ENCODE results near the gene BCL2L11.

BCL2L11 gene

GRCh38 chr2:111106706-111107105 is 14.0 kb upstream of the BCL2L11 start:
- Histone ChIP-seq H3K9me3 (ENCODE audit: low read length) (no peaks in the 10 kb centered on the region), H3K4me3 (ENCODE audit: low read length) (no peak overlapping the region), H3K36me3 (ENCODE audit: insufficient read depth, low read length) (no peaks in the 10 kb centered on the region), H2AFZ (ENCODE audit: low read depth, low read length) (no peak overlapping the region), H3K27me3 (ENCODE audit: insufficient read depth, low read length) (no peaks in the 10 kb centered on the region), H3K4me1 (ENCODE audit: insufficient read depth, low read length) (peaks cover 6% of the 10 kb centered on the region)

GRCh38 chr2:111108745-111109271 is 11.9 kb upstream of the BCL2L11 start:
- Histone ChIP-seq H3K27me3 (ENCODE audit: insufficient read depth, low read length) (no peaks in the 10 kb centered on the region), H3K9me3 (ENCODE audit: low read length) (no peaks in the 10 kb centered on the region), H3K4me1 (ENCODE audit: insufficient read depth, low read length) (no peaks in the 10 kb centered on the region), H3K36me3 (ENCODE audit: insufficient read depth, low read length) (no peaks in the 10 kb centered on the region), H2AFZ (ENCODE audit: low read depth, low read length) (no peak overlapping the region), H3K4me3 (ENCODE audit: low read length) (no peak overlapping the region)

DNA sequence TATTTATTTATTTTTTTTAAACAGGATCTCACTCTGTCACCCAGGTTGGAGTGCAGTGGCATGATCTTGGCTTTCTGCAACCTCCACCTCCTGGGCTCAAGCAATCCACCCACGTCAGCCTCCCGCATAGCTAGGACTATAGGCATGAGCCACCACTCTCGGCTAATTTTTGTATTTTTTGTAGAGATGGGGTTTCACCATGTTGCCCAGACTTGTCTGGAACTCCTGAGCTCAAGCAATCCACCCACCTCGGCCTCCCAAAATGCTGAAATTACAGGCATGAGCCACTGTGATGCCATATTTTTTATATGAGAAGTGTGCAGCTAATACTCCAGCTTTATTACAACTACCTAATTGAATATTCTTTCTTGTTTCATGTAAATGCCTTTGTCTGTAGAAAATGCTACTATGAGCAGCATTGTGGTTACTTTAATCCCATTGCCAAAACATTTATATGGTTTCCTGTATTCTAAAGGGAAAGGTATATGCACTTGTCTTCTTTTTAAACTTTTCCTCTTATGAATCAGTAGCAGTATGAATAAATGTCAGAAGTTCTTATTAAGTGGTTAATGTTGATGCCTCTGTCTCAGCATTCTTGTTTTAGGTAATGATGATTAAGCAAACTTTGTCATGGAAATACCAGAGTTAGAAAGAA is 9.5 kb upstream of the BCL2L11 start:
- Histone ChIP-seq H3K27me3 (ENCODE audit: insufficient read depth, low read length) (no peaks in the 10 kb centered on the region), H3K36me3 (ENCODE audit: insufficient read depth, low read length) (no peaks in the 10 kb centered on the region), H2AFZ (ENCODE audit: low read depth, low read length) (no peak overlapping the region), H3K9me3 (ENCODE audit: low read length) (no peaks in the 10 kb centered on the region), H3K4me1 (ENCODE audit: insufficient read depth, low read length) (no peaks in the 10 kb centered on the region), H3K4me3 (ENCODE audit: low read length) (no peak overlapping the region)

DNA sequence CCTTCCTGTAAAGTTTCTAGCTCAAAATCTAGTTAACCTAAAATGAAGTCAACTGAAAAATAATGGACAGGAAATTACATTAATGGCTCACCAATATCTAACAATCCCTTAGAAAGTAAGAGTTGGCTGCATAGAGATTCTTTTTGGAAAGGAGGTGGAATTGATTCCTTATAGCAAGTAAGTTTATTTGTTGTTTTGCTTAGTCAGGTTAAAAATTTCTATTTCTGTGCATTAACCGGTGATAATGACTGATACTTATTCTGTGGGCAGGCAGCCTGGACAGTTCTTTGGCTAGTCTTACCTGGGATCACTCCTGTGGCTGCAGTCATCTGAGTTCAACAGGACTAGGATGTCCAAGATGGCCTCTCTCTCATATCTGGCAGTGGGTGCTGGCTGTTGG is 6.9 kb upstream of the BCL2L11 start:
- H3K4me3 ChIP-seq (ENCODE audit: low read length): no peak overlapping the region
- no peaks in the 10 kb centered on the region for H3K36me3 ChIP-seq (ENCODE audit: insufficient read depth, low read length)
- H3K4me1 ChIP-seq (ENCODE audit: insufficient read depth, low read length): peaks cover 8% of the 10 kb centered on the region
- H3K27me3 ChIP-seq (ENCODE audit: insufficient read depth, low read length): peaks cover 13% of the 10 kb centered on the region
- no peaks in the 10 kb centered on the region for H3K9me3 ChIP-seq (ENCODE audit: low read length)
- no peak overlapping the region for H2AFZ ChIP-seq (ENCODE audit: low read depth, low read length)

- no peak overlapping the region for H3K4me3 ChIP-seq (ENCODE audit: low read length)
- H3K9me3 ChIP-seq (ENCODE audit: low read length): no peaks in the 10 kb centered on the region
- no peaks in the 10 kb centered on the region for H3K36me3 ChIP-seq (ENCODE audit: insufficient read depth, low read length)
- H2AFZ ChIP-seq (ENCODE audit: low read depth, low read length): no peak overlapping the region
- H3K27me3 ChIP-seq (ENCODE audit: insufficient read depth, low read length): peaks cover 21% of the 10 kb centered on the region
- peaks cover 11% of the 10 kb centered on the region for H3K4me1 ChIP-seq (ENCODE audit: insufficient read depth, low read length)
Measured at GRCh38 chr2:111116011-111116746, 4.5 kb upstream of the BCL2L11 start.

DNA sequence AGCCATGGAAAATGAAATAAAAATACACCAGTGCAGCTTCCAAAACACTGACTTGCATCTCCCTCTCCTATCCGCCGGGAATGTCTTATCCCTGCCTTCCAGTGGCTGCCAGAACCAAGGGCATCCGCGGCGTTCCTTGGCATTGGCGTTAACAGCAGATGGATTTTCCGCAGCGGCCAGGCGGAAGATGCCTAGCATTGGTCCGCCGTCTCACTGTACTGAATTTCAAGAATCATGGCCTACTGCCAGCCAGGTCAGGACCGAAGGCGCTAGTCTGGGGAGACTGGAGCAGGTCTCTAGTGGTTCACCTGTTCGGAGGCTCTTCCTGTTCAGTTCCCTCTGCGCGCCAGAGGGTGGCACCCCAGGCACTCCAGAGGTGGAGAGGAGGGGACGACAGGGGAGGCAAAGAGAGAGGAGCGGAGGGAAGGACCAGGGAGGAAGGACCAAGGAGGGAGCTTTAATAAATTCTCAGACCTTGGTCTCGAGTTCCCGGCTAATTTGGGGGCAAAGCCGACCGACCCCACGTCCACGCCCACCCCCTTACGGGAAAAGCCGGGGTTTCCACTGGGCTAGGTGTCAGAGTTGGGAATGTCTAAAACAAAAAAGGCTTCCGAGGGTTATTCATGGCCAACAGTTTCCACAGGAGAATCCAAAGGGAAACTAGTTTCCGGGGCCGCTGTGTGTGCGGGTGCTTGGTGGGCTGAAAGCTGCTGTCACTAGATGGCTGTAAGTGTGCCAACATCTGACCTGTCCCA is 3.7 kb upstream of the BCL2L11 start:
- Histone ChIP-seq H3K9me3 (ENCODE audit: low read length) (no peaks in the 10 kb centered on the region), H3K36me3 (ENCODE audit: insufficient read depth, low read length) (no peaks in the 10 kb centered on the region), H3K27me3 (ENCODE audit: insufficient read depth, low read length) (peaks cover 21% of the 10 kb centered on the region), H2AFZ (ENCODE audit: low read depth, low read length) (no peak overlapping the region), H3K4me3 (ENCODE audit: low read length) (peak overlapping the region; percentile 41), H3K4me1 (ENCODE audit: insufficient read depth, low read length) (peaks cover 17% of the 10 kb centered on the region)

GRCh38 chr2:111117598-111118480 is 2.9 kb upstream of the BCL2L11 start:
- Histone ChIP-seq H2AFZ (ENCODE audit: low read depth, low read length) (peak overlapping the region; percentile 59), H3K27me3 (ENCODE audit: insufficient read depth, low read length) (peaks cover 21% of the 10 kb centered on the region), H3K9me3 (ENCODE audit: low read length) (no peaks in the 10 kb centered on the region), H3K36me3 (ENCODE audit: insufficient read depth, low read length) (no peaks in the 10 kb centered on the region), H3K4me3 (ENCODE audit: low read length) (peak overlapping the region; percentile 41), H3K4me1 (ENCODE audit: insufficient read depth, low read length) (peaks cover 17% of the 10 kb centered on the region)

DNA sequence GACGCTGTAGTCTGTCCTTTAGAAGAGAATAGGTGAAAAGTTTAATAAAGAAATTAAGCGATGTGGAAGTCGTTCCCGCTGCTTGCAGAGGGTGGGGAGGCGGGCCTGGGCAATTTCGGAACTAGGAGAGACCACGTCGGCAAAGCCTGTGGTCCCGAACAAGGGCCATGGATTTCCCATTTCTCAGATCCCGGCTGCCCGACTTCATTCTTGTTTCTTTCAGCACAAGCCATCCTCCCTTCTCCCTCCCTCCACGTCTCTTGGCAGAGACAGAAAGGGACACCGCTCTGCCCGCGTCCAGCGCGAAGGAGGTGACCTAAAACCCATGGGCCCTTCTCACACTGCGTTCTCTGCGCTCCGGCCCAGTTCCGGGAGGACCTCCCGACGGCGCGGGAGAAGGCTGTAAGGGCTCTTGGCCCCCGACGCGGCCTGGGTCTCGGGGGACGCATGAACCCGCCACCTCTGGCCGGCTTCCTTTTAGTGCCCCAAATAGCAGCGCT is 2.2 kb upstream of the BCL2L11 start:
- Histone ChIP-seq H3K36me3 (ENCODE audit: insufficient read depth, low read length) (no peaks in the 10 kb centered on the region), H3K4me3 (ENCODE audit: low read length) (peak overlapping the region; percentile 41), H3K27me3 (ENCODE audit: insufficient read depth, low read length) (peaks cover 21% of the 10 kb centered on the region), H2AFZ (ENCODE audit: low read depth, low read length) (no peak overlapping the region), H3K9me3 (ENCODE audit: low read length) (no peaks in the 10 kb centered on the region), H3K4me1 (ENCODE audit: insufficient read depth, low read length) (peaks cover 18% of the 10 kb centered on the region)

GRCh38 chr2:111118981-111119821 is 1.5 kb upstream of the BCL2L11 start:
- Histone ChIP-seq H3K4me3 (ENCODE audit: low read length) (no peak overlapping the region), H3K36me3 (ENCODE audit: insufficient read depth, low read length) (peaks cover 4% of the 10 kb centered on the region), H3K27me3 (ENCODE audit: insufficient read depth, low read length) (peaks cover 21% of the 10 kb centered on the region), H3K9me3 (ENCODE audit: low read length) (no peaks in the 10 kb centered on the region), H3K4me1 (ENCODE audit: insufficient read depth, low read length) (peaks cover 23% of the 10 kb centered on the region), H2AFZ (ENCODE audit: low read depth, low read length) (no peak overlapping the region)

DNA sequence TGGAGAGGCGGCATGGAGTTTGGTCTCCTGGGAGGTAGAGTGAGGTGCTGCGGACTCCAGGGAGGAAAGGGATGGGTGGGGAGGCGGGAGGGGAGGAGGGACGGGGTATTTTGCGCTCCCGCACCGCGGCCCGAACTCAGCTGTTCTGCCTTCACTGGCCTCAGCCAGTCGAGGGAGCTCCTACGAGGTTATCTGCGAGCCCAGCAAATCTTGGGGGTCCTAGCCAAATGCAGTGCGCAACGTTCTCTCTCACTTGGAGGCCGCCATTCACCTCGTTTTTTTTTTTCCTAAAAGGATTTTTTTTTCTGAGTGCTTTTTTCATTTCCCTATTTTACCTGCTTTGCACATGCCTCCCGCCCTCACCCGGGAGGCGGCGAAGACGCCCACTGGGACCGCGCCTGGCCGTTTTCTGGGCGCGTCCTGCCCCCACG is 877 bp upstream of the BCL2L11 start:
- Histone ChIP-seq H3K4me3 (ENCODE audit: low read length) (peak overlapping the region; percentile 80), H3K27me3 (ENCODE audit: insufficient read depth, low read length) (peaks cover 21% of the 10 kb centered on the region), H2AFZ (ENCODE audit: low read depth, low read length) (peak overlapping the region; percentile 87), H3K9me3 (ENCODE audit: low read length) (no peaks in the 10 kb centered on the region), H3K4me1 (ENCODE audit: insufficient read depth, low read length) (peaks cover 28% of the 10 kb centered on the region), H3K36me3 (ENCODE audit: insufficient read depth, low read length) (peaks cover 9% of the 10 kb centered on the region)

DNA sequence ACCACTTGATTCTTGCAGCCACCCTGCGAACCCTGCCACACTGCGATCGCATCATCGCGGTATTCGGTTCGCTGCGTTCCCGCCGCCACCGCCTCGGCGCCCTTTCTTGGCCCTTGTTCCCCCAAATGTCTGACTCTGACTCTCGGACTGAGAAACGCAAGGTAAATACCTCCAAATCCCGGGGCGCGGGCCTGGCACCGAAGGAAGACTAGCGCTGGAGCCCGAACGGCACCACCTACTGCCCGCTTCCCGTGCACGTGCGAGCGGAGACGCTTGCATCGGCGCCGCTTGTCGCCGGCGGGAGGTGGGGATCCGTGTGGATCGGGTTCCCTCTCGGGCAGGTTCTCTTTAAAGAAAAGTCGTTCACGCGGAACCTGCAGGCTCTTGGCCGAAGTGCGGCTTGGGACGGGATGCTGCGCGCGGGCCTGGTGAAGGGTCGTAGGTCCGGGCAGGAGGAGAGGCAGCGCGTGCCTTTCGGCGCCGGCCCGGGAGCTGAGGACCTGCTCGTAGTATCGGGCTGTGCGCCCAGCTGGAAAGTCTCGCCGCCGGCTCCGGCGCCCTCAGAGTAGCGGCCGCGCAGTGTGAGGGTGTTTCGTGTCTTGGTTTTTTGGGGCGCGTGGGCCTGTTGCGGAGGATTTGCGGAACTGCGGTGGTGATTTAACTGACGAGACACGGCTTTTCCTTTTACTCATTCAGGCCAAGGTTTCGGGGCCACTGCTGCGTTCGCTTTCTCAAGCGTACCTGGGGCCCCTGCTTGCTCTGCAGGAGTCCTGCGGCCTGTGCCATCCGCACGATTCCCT is 514 bp downstream of the BCL2L11 start:
- peaks cover 21% of the 10 kb centered on the region for H3K27me3 ChIP-seq (ENCODE audit: insufficient read depth, low read length)
- H2AFZ ChIP-seq (ENCODE audit: low read depth, low read length): peak overlapping the region; percentile 87
- H3K36me3 ChIP-seq (ENCODE audit: insufficient read depth, low read length): peaks cover 22% of the 10 kb centered on the region
- peaks cover 39% of the 10 kb centered on the region for H3K4me1 ChIP-seq (ENCODE audit: insufficient read depth, low read length)
- no peaks in the 10 kb centered on the region for H3K9me3 ChIP-seq (ENCODE audit: low read length)
- H3K4me3 ChIP-seq (ENCODE audit: low read length): peak overlapping the region; percentile 80
